HL-60 (cell line): ENCODE results near the gene BRME1.

Experiments used
- GABPA ChIP-seq: IDR thresholded peaks from 2 replicates; pipeline ENCODE4 v1.6.1; 2012; ENCODE audit warnings: low read depth
- POLR2AphosphoS5 ChIP-seq: IDR thresholded peaks from 2 replicates; pipeline ENCODE4 v1.6.1; 2012; ENCODE audit warnings: low read depth
- SPI1 ChIP-seq: IDR thresholded peaks from 2 replicates; pipeline ENCODE4 v1.6.1; 2012; ENCODE audit warnings: low read depth, mild to moderate bottlenecking, borderline replicate concordance
- TF ChIP-seq, protein P1 (sequence below): IDR thresholded peaks from one replicate; pipeline ENCODE4 v1.5.1; 2011; ENCODE audit warnings: low read length, control low read depth, inconsistent platforms; ENCODE audit not compliant: insufficient read depth
- TF ChIP-seq, protein P2 (sequence below): IDR thresholded peaks from 2 replicates; pipeline ENCODE4 v1.6.1; 2012; ENCODE audit warnings: low read depth; ENCODE audit not compliant: insufficient replicate concordance

DNA sequence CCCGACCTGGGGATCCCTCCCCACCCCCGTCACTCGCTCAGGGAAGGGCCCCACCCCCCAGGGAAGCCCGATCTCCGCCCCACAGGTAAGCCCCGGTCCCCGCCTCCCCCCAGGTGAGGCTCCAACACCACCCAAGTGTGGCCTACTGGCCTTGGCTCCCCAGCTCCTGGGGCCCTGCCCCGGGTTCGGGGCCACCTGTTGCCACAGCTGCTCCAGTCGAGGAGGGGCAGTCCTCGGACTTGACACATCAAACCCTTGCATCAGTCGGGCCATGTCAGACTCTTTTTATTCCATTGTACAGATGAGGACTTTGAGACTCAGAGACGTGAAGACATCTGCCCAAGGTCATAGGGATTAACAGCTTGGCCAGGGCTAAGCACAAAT, 596 bp upstream of the BRME1 start:
- TF ChIP-seq, protein P1, sequence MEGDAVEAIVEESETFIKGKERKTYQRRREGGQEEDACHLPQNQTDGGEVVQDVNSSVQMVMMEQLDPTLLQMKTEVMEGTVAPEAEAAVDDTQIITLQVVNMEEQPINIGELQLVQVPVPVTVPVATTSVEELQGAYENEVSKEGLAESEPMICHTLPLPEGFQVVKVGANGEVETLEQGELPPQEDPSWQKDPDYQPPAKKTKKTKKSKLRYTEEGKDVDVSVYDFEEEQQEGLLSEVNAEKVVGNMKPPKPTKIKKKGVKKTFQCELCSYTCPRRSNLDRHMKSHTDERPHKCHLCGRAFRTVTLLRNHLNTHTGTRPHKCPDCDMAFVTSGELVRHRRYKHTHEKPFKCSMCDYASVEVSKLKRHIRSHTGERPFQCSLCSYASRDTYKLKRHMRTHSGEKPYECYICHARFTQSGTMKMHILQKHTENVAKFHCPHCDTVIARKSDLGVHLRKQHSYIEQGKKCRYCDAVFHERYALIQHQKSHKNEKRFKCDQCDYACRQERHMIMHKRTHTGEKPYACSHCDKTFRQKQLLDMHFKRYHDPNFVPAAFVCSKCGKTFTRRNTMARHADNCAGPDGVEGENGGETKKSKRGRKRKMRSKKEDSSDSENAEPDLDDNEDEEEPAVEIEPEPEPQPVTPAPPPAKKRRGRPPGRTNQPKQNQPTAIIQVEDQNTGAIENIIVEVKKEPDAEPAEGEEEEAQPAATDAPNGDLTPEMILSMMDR, result no peak
- TF ChIP-seq POLR2AphosphoS5, result no peak
- TF ChIP-seq, protein P2, sequence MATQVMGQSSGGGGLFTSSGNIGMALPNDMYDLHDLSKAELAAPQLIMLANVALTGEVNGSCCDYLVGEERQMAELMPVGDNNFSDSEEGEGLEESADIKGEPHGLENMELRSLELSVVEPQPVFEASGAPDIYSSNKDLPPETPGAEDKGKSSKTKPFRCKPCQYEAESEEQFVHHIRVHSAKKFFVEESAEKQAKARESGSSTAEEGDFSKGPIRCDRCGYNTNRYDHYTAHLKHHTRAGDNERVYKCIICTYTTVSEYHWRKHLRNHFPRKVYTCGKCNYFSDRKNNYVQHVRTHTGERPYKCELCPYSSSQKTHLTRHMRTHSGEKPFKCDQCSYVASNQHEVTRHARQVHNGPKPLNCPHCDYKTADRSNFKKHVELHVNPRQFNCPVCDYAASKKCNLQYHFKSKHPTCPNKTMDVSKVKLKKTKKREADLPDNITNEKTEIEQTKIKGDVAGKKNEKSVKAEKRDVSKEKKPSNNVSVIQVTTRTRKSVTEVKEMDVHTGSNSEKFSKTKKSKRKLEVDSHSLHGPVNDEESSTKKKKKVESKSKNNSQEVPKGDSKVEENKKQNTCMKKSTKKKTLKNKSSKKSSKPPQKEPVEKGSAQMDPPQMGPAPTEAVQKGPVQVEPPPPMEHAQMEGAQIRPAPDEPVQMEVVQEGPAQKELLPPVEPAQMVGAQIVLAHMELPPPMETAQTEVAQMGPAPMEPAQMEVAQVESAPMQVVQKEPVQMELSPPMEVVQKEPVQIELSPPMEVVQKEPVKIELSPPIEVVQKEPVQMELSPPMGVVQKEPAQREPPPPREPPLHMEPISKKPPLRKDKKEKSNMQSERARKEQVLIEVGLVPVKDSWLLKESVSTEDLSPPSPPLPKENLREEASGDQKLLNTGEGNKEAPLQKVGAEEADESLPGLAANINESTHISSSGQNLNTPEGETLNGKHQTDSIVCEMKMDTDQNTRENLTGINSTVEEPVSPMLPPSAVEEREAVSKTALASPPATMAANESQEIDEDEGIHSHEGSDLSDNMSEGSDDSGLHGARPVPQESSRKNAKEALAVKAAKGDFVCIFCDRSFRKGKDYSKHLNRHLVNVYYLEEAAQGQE, result no peak
- no peak for TF ChIP-seq GABPA
- TF ChIP-seq SPI1, result no peak
